Measurements from ENCODE around the gene ARRDC2. TPM values are rescaled to one million over a fixed set of nuclear protein-coding genes. Genes with fewer than 3 reads are reported as not detected.

ARRDC2 gene
- total and polyA plus RNA-seq, 2 of the 13 experiments (the other 11 are each of a cell fraction or from before 2014, with no cell fraction given): 2.1 to 3.4 TPM

- TF ChIP-seq, protein P1, sequence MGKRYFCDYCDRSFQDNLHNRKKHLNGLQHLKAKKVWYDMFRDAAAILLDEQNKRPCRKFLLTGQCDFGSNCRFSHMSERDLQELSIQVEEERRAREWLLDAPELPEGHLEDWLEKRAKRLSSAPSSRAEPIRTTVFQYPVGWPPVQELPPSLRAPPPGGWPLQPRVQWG (CRISPR knock-in tag; IDR thresholded peaks at IDR 0.05; ENCODE audit: borderline replicate concordance, low read depth): no peak
- peak; percentile 45; the same call in 1 of the 2 replicates for TF ChIP-seq HNF1B (CRISPR knock-in tag; IDR thresholded peaks at IDR 0.05)
- TF ChIP-seq ZSCAN9 (CRISPR knock-in tag; IDR thresholded peaks at IDR 0.05; ENCODE audit: borderline replicate concordance): no peak
- peak; percentile 94 for TF ChIP-seq STAG1 (CRISPR knock-in tag; IDR thresholded peaks at IDR 0.05)
- TF ChIP-seq ZNF816 (CRISPR knock-in tag; IDR thresholded peaks at IDR 0.05; ENCODE audit: borderline replicate concordance): no peak
- TF ChIP-seq, protein P2, sequence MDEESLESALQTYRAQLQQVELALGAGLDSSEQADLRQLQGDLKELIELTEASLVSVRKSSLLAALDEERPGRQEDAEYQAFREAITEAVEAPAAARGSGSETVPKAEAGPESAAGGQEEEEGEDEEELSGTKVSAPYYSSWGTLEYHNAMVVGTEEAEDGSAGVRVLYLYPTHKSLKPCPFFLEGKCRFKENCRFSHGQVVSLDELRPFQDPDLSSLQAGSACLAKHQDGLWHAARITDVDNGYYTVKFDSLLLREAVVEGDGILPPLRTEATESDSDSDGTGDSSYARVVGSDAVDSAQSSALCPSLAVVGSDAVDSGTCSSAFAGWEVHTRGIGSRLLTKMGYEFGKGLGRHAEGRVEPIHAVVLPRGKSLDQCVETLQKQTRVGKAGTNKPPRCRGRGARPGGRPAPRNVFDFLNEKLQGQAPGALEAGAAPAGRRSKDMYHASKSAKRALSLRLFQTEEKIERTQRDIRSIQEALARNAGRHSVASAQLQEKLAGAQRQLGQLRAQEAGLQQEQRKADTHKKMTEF (CRISPR knock-in tag; IDR thresholded peaks at IDR 0.05): no peak; the same call in 1 of the 2 replicates
- TF ChIP-seq, protein P3, sequence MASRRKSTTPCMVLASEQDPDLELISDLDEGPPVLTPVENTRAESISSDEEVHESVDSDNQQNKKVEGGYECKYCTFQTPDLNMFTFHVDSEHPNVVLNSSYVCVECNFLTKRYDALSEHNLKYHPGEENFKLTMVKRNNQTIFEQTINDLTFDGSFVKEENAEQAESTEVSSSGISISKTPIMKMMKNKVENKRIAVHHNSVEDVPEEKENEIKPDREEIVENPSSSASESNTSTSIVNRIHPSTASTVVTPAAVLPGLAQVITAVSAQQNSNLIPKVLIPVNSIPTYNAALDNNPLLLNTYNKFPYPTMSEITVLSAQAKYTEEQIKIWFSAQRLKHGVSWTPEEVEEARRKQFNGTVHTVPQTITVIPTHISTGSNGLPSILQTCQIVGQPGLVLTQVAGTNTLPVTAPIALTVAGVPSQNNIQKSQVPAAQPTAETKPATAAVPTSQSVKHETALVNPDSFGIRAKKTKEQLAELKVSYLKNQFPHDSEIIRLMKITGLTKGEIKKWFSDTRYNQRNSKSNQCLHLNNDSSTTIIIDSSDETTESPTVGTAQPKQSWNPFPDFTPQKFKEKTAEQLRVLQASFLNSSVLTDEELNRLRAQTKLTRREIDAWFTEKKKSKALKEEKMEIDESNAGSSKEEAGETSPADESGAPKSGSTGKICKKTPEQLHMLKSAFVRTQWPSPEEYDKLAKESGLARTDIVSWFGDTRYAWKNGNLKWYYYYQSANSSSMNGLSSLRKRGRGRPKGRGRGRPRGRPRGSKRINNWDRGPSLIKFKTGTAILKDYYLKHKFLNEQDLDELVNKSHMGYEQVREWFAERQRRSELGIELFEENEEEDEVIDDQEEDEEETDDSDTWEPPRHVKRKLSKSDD (CRISPR knock-in tag; IDR thresholded peaks at IDR 0.05; ENCODE audit: low read depth): no peak
- no peak for TF ChIP-seq ZNF773 (CRISPR knock-in tag; IDR thresholded peaks at IDR 0.05; ENCODE audit: borderline replicate concordance)
- no peak for TF ChIP-seq CC2D1A (CRISPR knock-in tag; IDR thresholded peaks at IDR 0.05)
- no peak for TF ChIP-seq DNMT3B (CRISPR knock-in tag; conservative IDR thresholded peaks at IDR 0.05)
- TF ChIP-seq HES4 (CRISPR knock-in tag; IDR thresholded peaks at IDR 0.05; ENCODE audit: borderline replicate concordance): no peak
- TF ChIP-seq NCOA5 (CRISPR knock-in tag; IDR thresholded peaks at IDR 0.05): no peak
- TF ChIP-seq FOXK2 (IDR thresholded peaks at IDR 0.05): no peak
- TF ChIP-seq, protein P4, sequence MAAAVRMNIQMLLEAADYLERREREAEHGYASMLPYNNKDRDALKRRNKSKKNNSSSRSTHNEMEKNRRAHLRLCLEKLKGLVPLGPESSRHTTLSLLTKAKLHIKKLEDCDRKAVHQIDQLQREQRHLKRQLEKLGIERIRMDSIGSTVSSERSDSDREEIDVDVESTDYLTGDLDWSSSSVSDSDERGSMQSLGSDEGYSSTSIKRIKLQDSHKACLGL (CRISPR knock-in tag; IDR thresholded peaks at IDR 0.05): no peak
- TF ChIP-seq EHMT2 (IDR thresholded peaks at IDR 0.05; ENCODE audit: borderline replicate concordance, low read depth, low read length): no peak
- TF ChIP-seq ATF2 (CRISPR knock-in tag; IDR thresholded peaks at IDR 0.05): 0 out of 2 replicates have a peak, but pooled peaks have one; percentile 35
- TF ChIP-seq FOXA1 (IDR thresholded peaks at IDR 0.05): no peak
- no peak for TF ChIP-seq FOXA1 (CRISPR knock-in tag; IDR thresholded peaks at IDR 0.05)
- TF ChIP-seq ZNF34 (CRISPR knock-in tag; IDR thresholded peaks at IDR 0.05; ENCODE audit: borderline replicate concordance): no peak
- no peak for TF ChIP-seq MXI1 (IDR thresholded peaks at IDR 0.05; ENCODE audit: borderline replicate concordance, low read depth, low read length)
- no peak for TF ChIP-seq NRL (CRISPR knock-in tag; IDR thresholded peaks at IDR 0.05; ENCODE audit: borderline replicate concordance)
- no peak for TF ChIP-seq EZH2 (conservative IDR thresholded peaks at IDR 0.05; ENCODE audit: low read depth, low read length)
Measured at GRCh38 chr19:18058208-18059009, 50.4 kb downstream of the ARRDC2 start (continued).
